HepG2 (cell line): Measurements from ENCODE around the gene CORO7. TPM values are rescaled to one million over a fixed set of nuclear protein-coding genes. Genes with fewer than 3 reads are reported as not detected.

Experiments used
- ATF2 ChIP-seq: sonication (generic); formaldehyde crosslinking; IDR thresholded peaks from 2 replicates; pipeline ENCODE4 v1.4.0; 2020; ENCODE audit warnings: missing genetic modification reagents
- CCAR2 ChIP-seq: fragments of 200-400 bp; formaldehyde crosslinking; optimal IDR thresholded peaks from 2 replicates; pipeline ENCODE3; 2018; ENCODE audit warnings: low read depth, mild to moderate bottlenecking, low read length, moderate library complexity
- CCDC6 ChIP-seq: sonication (generic); formaldehyde crosslinking; IDR thresholded peaks from 2 replicates; pipeline ENCODE4 v1.8.1; 2022; ENCODE audit warnings: mild to moderate bottlenecking, missing genetic modification reagents, moderate library complexity
- CSRNP2 ChIP-seq: sonication (generic); formaldehyde crosslinking; conservative IDR thresholded peaks from 2 replicates; pipeline ENCODE4 v1.8.0; 2022; ENCODE audit warnings: low read depth, missing genetic modification reagents
- FOXK2 ChIP-seq: fragments of 450-650 bp; IDR thresholded peaks from 2 replicates; pipeline ENCODE4 v1.6.1; 2016
- KAT2B ChIP-seq: fragments of 150-350 bp; IDR thresholded peaks from 2 replicates; pipeline ENCODE4 v1.6.1; 2014; ENCODE audit warnings: low read depth, low read length, borderline replicate concordance
- KLF15 ChIP-seq: sonication (generic); formaldehyde crosslinking; IDR thresholded peaks from 2 replicates; pipeline ENCODE4 v1.8.1; 2023; ENCODE audit warnings: borderline replicate concordance, mild to moderate bottlenecking, inconsistent platforms, missing genetic modification reagents, mixed read lengths
- NAIF1 ChIP-seq: sonication (generic); formaldehyde crosslinking; IDR thresholded peaks from 2 replicates; pipeline ENCODE4 v1.5.0; 2020; ENCODE audit warnings: mild to moderate bottlenecking, missing genetic modification reagents, borderline replicate concordance
- NR2F1 ChIP-seq, 2 experiments: fragments of 450-650 bp in 1 of 2; formaldehyde crosslinking in 1 of 2; IDR thresholded peaks; 2 replicates each; pipeline versions ENCODE4 v1.5.0 to v1.6.1; 2016 to 2020; ENCODE audit warnings: mild to moderate bottlenecking in 1 of 2, missing compliant biosample characterization in 1 of 2, missing genetic modification reagents in 1 of 2, moderate library complexity in 1 of 2
- NR2F6 ChIP-seq, 2 experiments: IDR thresholded peaks; 2 replicates each; pipeline ENCODE4 v1.6.1; 2016; ENCODE audit warnings: antibody characterized with exemption in 1 of 2, mild to moderate bottlenecking in 1 of 2
- RBAK ChIP-seq: sonication (generic); formaldehyde crosslinking; IDR thresholded peaks from 2 replicates; pipeline ENCODE4 v1.5.1; 2020; ENCODE audit warnings: mild to moderate bottlenecking, missing genetic modification reagents
- RFX3 ChIP-seq: IDR thresholded peaks from 2 replicates; pipeline ENCODE4 v1.6.1; 2016; ENCODE audit warnings: missing biosample characterization, missing genetic modification reagents
- RXRA ChIP-seq: sonication (generic); formaldehyde crosslinking; IDR thresholded peaks from 2 replicates; pipeline ENCODE4 v1.5.1; 2020; ENCODE audit warnings: missing genetic modification reagents
- SIX4 ChIP-seq: sonication (generic); formaldehyde crosslinking; IDR thresholded peaks from 2 replicates; pipeline ENCODE4 v1.4.0; 2020; ENCODE audit warnings: missing genetic modification reagents
- TBP ChIP-seq: sonication (generic); formaldehyde crosslinking; IDR thresholded peaks from 2 replicates; pipeline ENCODE4 v1.5.0; 2020; ENCODE audit warnings: missing genetic modification reagents
- TCF7L2 ChIP-seq: IDR thresholded peaks from 2 replicates; pipeline ENCODE4 v1.6.1; 2011; ENCODE audit warnings: mild to moderate bottlenecking, low read depth, low read length, moderate library complexity
- THAP11 ChIP-seq: IDR thresholded peaks from 2 replicates; pipeline ENCODE4 v1.6.1; 2016; ENCODE audit warnings: missing biosample characterization, missing genetic modification reagents
- ZBTB21 ChIP-seq: sonication (generic); formaldehyde crosslinking; IDR thresholded peaks from 2 replicates; pipeline ENCODE4 v1.4.0; 2020; ENCODE audit warnings: missing genetic modification reagents
- ZBTB8A ChIP-seq: sonication (generic); formaldehyde crosslinking; IDR thresholded peaks from 2 replicates; pipeline ENCODE4 v1.4.0; 2020; ENCODE audit warnings: mild to moderate bottlenecking, low read depth, missing genetic modification reagents, borderline replicate concordance
- ZFP36 ChIP-seq: fragments of 150-350 bp; IDR thresholded peaks from 2 replicates; pipeline ENCODE4 v1.6.1; 2018; ENCODE audit warnings: borderline replicate concordance, low read length, low read depth; ENCODE audit not compliant: partially characterized antibody
- ZNF350 ChIP-seq: sonication (generic); formaldehyde crosslinking; IDR thresholded peaks from 2 replicates; pipeline ENCODE4 v1.4.0; 2020; ENCODE audit warnings: mild to moderate bottlenecking, low read depth, missing genetic modification reagents, borderline replicate concordance
- ZNF543 ChIP-seq: sonication (generic); formaldehyde crosslinking; IDR thresholded peaks from 2 replicates; pipeline ENCODE4 v1.4.0; 2020; ENCODE audit warnings: mild to moderate bottlenecking, missing genetic modification reagents
- ZNF574 ChIP-seq: sonication (generic); formaldehyde crosslinking; IDR thresholded peaks from 2 replicates; pipeline ENCODE4 v1.4.0; 2020; ENCODE audit warnings: missing genetic modification reagents
- ZNF678 ChIP-seq: sonication (generic); formaldehyde crosslinking; IDR thresholded peaks from 2 replicates; pipeline ENCODE4 v1.4.0; 2020; ENCODE audit warnings: mild to moderate bottlenecking, missing genetic modification reagents
- ZNF788 ChIP-seq: sonication (generic); formaldehyde crosslinking; IDR thresholded peaks from 2 replicates; pipeline ENCODE4 v1.5.0; 2020; ENCODE audit warnings: mild to moderate bottlenecking, missing genetic modification reagents, borderline replicate concordance
- polyA plus RNA-seq, 8 experiments: library from polyadenylated mRNA; depleted of rRNA in 3 of 8; stranded (reverse) in 7 of 8; unstranded in 1 of 8; fragments of >200 nt; fragmentation: Illumina TruSeq in 4 of 8; extraction: Trizol in 4 of 8; gene quantifications; 2 replicates each; pipeline versions ENCODE4 v1.2.1 to v1.2.3, GENCODE V29; 2011 to 2016; ENCODE audit warnings: low read depth in 4 of 8, missing spikeins in 1 of 8, mixed read lengths in 1 of 8; ENCODE audit not compliant: insufficient read depth in 1 of 8
- total RNA-seq, 5 experiments: library from RNA; depleted of rRNA; stranded (reverse); fragments of >200 nt; fragmentation: Illumina TruSeq; extraction: Trizol; gene quantifications; 2 replicates each; pipeline ENCODE4 v1.2.3, GENCODE V29; 2016; ENCODE audit warnings: low read depth in 1 of 5

The CORO7 gene
- total and polyA plus RNA-seq, 2 of the 13 experiments (the other 11 are each of a cell fraction or from before 2014, with no cell fraction given) = 9.9 to 14.3 TPM

GRCh38 chr16:4461250-4462085 is 45.1 kb upstream of the CORO7 start (continued):
- peak; percentile 73 for TF ChIP-seq ZNF574 (CRISPR knock-in tag)
- peak; percentile 68; the same call in 1 of the 2 replicates for TF ChIP-seq THAP11 (CRISPR knock-in tag)
- 0 out of 2 replicates have a peak, but pooled peaks have one; percentile 12 for TF ChIP-seq ATF2 (CRISPR knock-in tag)
- TF ChIP-seq RXRA (CRISPR knock-in tag) = peak; percentile 100
- TF ChIP-seq NR2F1 (CRISPR knock-in tag; IDR thresholded peaks at IDR 0.05) = peak; percentile 87 to 89
- TF ChIP-seq CCDC6 (CRISPR knock-in tag) = peak; percentile 70
- TF ChIP-seq NR2F6 (IDR thresholded peaks at IDR 0.05) = peak; percentile 91
- TF ChIP-seq NR2F6 (CRISPR knock-in tag; IDR thresholded peaks at IDR 0.05) = peak; percentile 92
- peak; percentile 82; the same call in 1 of the 2 replicates for TF ChIP-seq ZNF788 (CRISPR knock-in tag)
- no peak for TF ChIP-seq ZNF678 (CRISPR knock-in tag)
- no peak for TF ChIP-seq KAT2B
- no peak for TF ChIP-seq RFX3
- no peak for TF ChIP-seq ZFP36
- no peak for TF ChIP-seq TBP (CRISPR knock-in tag)
- peak; percentile 57; the same call in 1 of the 2 replicates for TF ChIP-seq ZNF543 (CRISPR knock-in tag)
- TF ChIP-seq SIX4 (CRISPR knock-in tag) = no peak
- TF ChIP-seq NAIF1 (CRISPR knock-in tag) = no peak
- TF ChIP-seq CCAR2 = no peak
- peak; percentile 87 for TF ChIP-seq ZNF350
- no peak for TF ChIP-seq ZBTB21 (CRISPR knock-in tag)
- TF ChIP-seq TCF7L2 = no peak
- TF ChIP-seq CSRNP2 (CRISPR knock-in tag) = no peak
- 0 out of 2 replicates have a peak, but pooled peaks have one; percentile 73 for TF ChIP-seq ZBTB8A (CRISPR knock-in tag)
- TF ChIP-seq KLF15 = no peak
- peak; percentile 98 for TF ChIP-seq FOXK2
- TF ChIP-seq RBAK (CRISPR knock-in tag) = no peak
